GM10847 (cell line): ENCODE results near the gene HINFP.

Source experiments
- POLR2A ChIP-seq: IDR thresholded peaks from 2 replicates; pipeline ENCODE4 v1.6.1; 2011; ENCODE audit not compliant: insufficient read length; ENCODE audit errors: extremely low read depth

Gene HINFP

GRCh38 chr11:119158467-119158866 is 37.1 kb downstream of the HINFP start:
- TF ChIP-seq POLR2A, result no peak

GRCh38 chr11:119160151-119160550 is 38.8 kb downstream of the HINFP start:
- no peak for TF ChIP-seq POLR2A

GRCh38 chr11:119161871-119162270 is 40.5 kb downstream of the HINFP start:
- no peak for TF ChIP-seq POLR2A

GRCh38 chr11:119166368-119167076 is 45.1 kb downstream of the HINFP start:
- TF ChIP-seq POLR2A, result no peak

- TF ChIP-seq POLR2A, result no peak
Observed at GRCh38 chr11:119167933-119168332, 46.6 kb downstream of the HINFP start.

GRCh38 chr11:119168471-119169281 is 47.3 kb downstream of the HINFP start, which contains the start of gene NLRX1:
Gene NLRX1, plus strand, starts transcription at chr11:119168725. Its CDS starts 2,679 bp downstream, at chr11:119171404.
- peak; percentile 66 for TF ChIP-seq POLR2A

- no peak for TF ChIP-seq POLR2A
Observed at GRCh38 chr11:119169282-119169719, 47.9 kb downstream of the HINFP start.

GRCh38 chr11:119172513-119172912 is 51.1 kb downstream of the HINFP start:
- TF ChIP-seq POLR2A, result no peak

GRCh38 chr11:119173453-119173852 is 52.1 kb downstream of the HINFP start:
- TF ChIP-seq POLR2A, result no peak

- no peak for TF ChIP-seq POLR2A
Observed at GRCh38 chr11:119175493-119176077, 54.2 kb downstream of the HINFP start.

GRCh38 chr11:119178166-119178680 is 56.8 kb downstream of the HINFP start:
- TF ChIP-seq POLR2A, result no peak

GRCh38 chr11:119179342-119179741 is 58.0 kb downstream of the HINFP start:
- TF ChIP-seq POLR2A, result no peak

GRCh38 chr11:119179983-119180382 is 58.6 kb downstream of the HINFP start:
- no peak for TF ChIP-seq POLR2A

GRCh38 chr11:119180729-119181676 is 59.6 kb downstream of the HINFP start:
- no peak for TF ChIP-seq POLR2A
